GM10266 (cell line): ENCODE measurements around the gene RABGAP1L.
"Not testable (repeated sequence)": the region's sequence is repeated elsewhere in the genome, so short reads cannot be mapped to it uniquely, and the experiment has no call there.

Experiments
- DNase-seq: peaks from one replicate; pipeline ENCODE4 v3.0.0; 2012; ENCODE audit errors: extremely low spot score
- CTCF ChIP-seq: IDR thresholded peaks from 2 replicates; pipeline ENCODE4 v1.5.1; 2012; ENCODE audit warnings: mild to moderate bottlenecking, low read depth; ENCODE audit not compliant: control insufficient read depth, insufficient read depth; ENCODE audit errors: missing control alignments

Gene RABGAP1L

GRCh38 chr1:174118751-174119150 lies 40.6 kb upstream of the RABGAP1L start:
- no peak for DNase-seq
- TF ChIP-seq CTCF: no peak

GRCh38 chr1:174122318-174122717 lies 37.0 kb upstream of the RABGAP1L start:
- not testable (repeated sequence) for DNase-seq

- TF ChIP-seq CTCF: no peak
- DNase-seq: no peak
Measured at GRCh38 chr1:174123843-174124242, 35.5 kb upstream of the RABGAP1L start.

- DNase-seq: not testable (repeated sequence)
Measured at GRCh38 chr1:174127176-174127575, 32.1 kb upstream of the RABGAP1L start.

- no peak for TF ChIP-seq CTCF
- DNase-seq: no peak
Measured at GRCh38 chr1:174131032-174131638, 28.2 kb upstream of the RABGAP1L start.

GRCh38 chr1:174134003-174134659 lies 25.2 kb upstream of the RABGAP1L start:
- DNase-seq: no peak
- no peak for TF ChIP-seq CTCF

GRCh38 chr1:174135211-174135610 lies 24.1 kb upstream of the RABGAP1L start:
- DNase-seq: no peak
- no peak for TF ChIP-seq CTCF

GRCh38 chr1:174136714-174137113 lies 22.6 kb upstream of the RABGAP1L start:
- DNase-seq: no peak
- no peak for TF ChIP-seq CTCF
